Measurements from ENCODE around the gene IGFLR1.
"Not testable (repeated sequence)": the region's sequence is repeated elsewhere in the genome, so short reads cannot be mapped to it uniquely, and the experiment has no call there.

Gene IGFLR1

GRCh38 chr19:35774274-35775045 lies 32.2 kb upstream of the IGFLR1 start:
- TF ChIP-seq CTCF (IDR thresholded peaks at IDR 0.05; ENCODE audit: insufficient read depth, low read length, missing control alignments), result no peak
- H3K4me3 ChIP-seq (ENCODE audit: low read depth, low read length), result peak overlapping the region; percentile 37
- DNase-seq (ENCODE audit: low read depth, low spot score), result no peak
- POLR2A ChIA-PET, result no interaction called here
- CTCF ChIA-PET, result no interaction called here

GRCh38 chr19:35773020-35773806 lies 31.0 kb upstream of the IGFLR1 start:
- no peak for DNase-seq (ENCODE audit: low read depth, low spot score)
- H3K4me3 ChIP-seq (ENCODE audit: low read depth, low read length), result no peak overlapping the region
- ChIA-PET POLR2A (interaction anchor here (1.6 kb wide), 1 partner anchor 25 kb away, joined by 4 read pairs; the partner anchor contains the start of gene LIN37), CTCF (interaction anchor here (1.1 to 1.6 kb wide), 2 partner anchors 81 to 158 kb away, joined by 3 read pairs; no protein-coding TSS in a partner anchor)
- TF ChIP-seq CTCF (IDR thresholded peaks at IDR 0.05; ENCODE audit: insufficient read depth, low read length, missing control alignments), result no peak

GRCh38 chr19:35772362-35772761 lies 30.1 kb upstream of the IGFLR1 start:
- H3K4me3 ChIP-seq (ENCODE audit: low read depth, low read length); DNase-seq (ENCODE audit: low read depth, low spot score): not testable (repeated sequence)
- POLR2A ChIA-PET, result interaction anchor here (1.6 kb wide), 1 partner anchor 24 kb away, joined by 4 read pairs; the partner anchor contains the start of gene LIN37
- CTCF ChIA-PET, result interaction anchor here (1.1 to 1.6 kb wide), 2 partner anchors 80 to 159 kb away, joined by 3 read pairs; no protein-coding TSS in a partner anchor

GRCh38 chr19:35768082-35768421 lies 25.8 kb upstream of the IGFLR1 start:
- no peak overlapping the region for H3K4me3 ChIP-seq (ENCODE audit: low read depth, low read length)
- CTCF ChIA-PET, result no interaction called here
- no peak for DNase-seq (ENCODE audit: low read depth, low spot score)
- no peak for TF ChIP-seq CTCF (IDR thresholded peaks at IDR 0.05; ENCODE audit: insufficient read depth, low read length, missing control alignments)
- POLR2A ChIA-PET, result no interaction called here

GRCh38 chr19:35767288-35768081 lies 25.2 kb upstream of the IGFLR1 start:
- ChIA-PET POLR2A (interaction anchor here (0.5 kb wide), 1 partner anchor 163 kb away, joined by 3 read pairs; no protein-coding TSS in a partner anchor), CTCF (no interaction called here)
- DNase-seq (ENCODE audit: low read depth, low spot score), result no peak
- H3K4me3 ChIP-seq (ENCODE audit: low read depth, low read length), result no peak overlapping the region
- TF ChIP-seq CTCF (IDR thresholded peaks at IDR 0.05; ENCODE audit: insufficient read depth, low read length, missing control alignments), result no peak

GRCh38 chr19:35766571-35767104 lies 24.4 kb upstream of the IGFLR1 start:
- CTCF ChIA-PET, result no interaction called here
- DNase-seq (ENCODE audit: low read depth, low spot score), result no peak
- TF ChIP-seq CTCF (IDR thresholded peaks at IDR 0.05; ENCODE audit: insufficient read depth, low read length, missing control alignments), result no peak
- POLR2A ChIA-PET, result interaction anchor here (0.5 kb wide), 1 partner anchor 164 kb away, joined by 3 read pairs; no protein-coding TSS in a partner anchor
- no peak overlapping the region for H3K4me3 ChIP-seq (ENCODE audit: low read depth, low read length)
